SK-N-SH (cell line): ENCODE measurements around the gene RADIL. TPM values are rescaled to one million over a fixed set of nuclear protein-coding genes. Genes with fewer than 3 reads are reported as not detected.
A peak's percentile ranks its signal among the peaks of the same experiment; 100 is the strongest.

Experiments
- CTCF ChIA-PET: fragments of 300-600, 350-600 bp; formaldehyde crosslinking; extraction: SDS; loops from one replicate; lab custom pipeline; 2021; lab: Yijun Ruan, JAX
- POLR2A ChIA-PET: fragments of 350-600 bp; sonication (Branson Sonifier 250); formaldehyde crosslinking; extraction: SDS; loops from one replicate; lab custom pipeline; 2020; ENCODE audit warnings: antibody characterized with exemption, inconsistent platforms; lab: Yijun Ruan, JAX
- DNase-seq: peaks from one replicate; pipeline ENCODE4 v3.0.0; 2012
- H2AFZ ChIP-seq: fragments of 200-600 bp; sonication (generic); 2 replicates; pipeline ENCODE4 v1.8.1; 2016; ENCODE audit warnings: antibody characterized with exemption, mild to moderate bottlenecking, low read depth
- H3F3A ChIP-seq: fragments of 200-600 bp; sonication (generic); replicated peaks from 2 replicates; pipeline ENCODE3; 2016; ENCODE audit warnings: antibody characterized with exemption, mild to moderate bottlenecking; ENCODE audit not compliant: insufficient read depth
- H3K27ac ChIP-seq, 2 experiments: fragments of 200-500 bp in 1 of 2; fragments of 200-600 bp in 1 of 2; sonication (Bioruptor generic) in 1 of 2; sonication (generic), shearing (Covaris generic) in 1 of 2; 2 replicates each; pipeline versions ENCODE4 v1.5.1 to v1.6.1; 2014 to 2016; ENCODE audit warnings: low read depth in 2 of 2, inconsistent platforms in 1 of 2, low read length in 1 of 2, mild to moderate bottlenecking in 1 of 2, mixed read lengths in 1 of 2
- H3K27me3 ChIP-seq: fragments of 200-600 bp; sonication (generic), shearing (Covaris generic); 2 replicates; pipeline ENCODE4 v1.6.1; 2016; ENCODE audit warnings: mixed run types; ENCODE audit not compliant: insufficient read depth
- H3K36me3 ChIP-seq, 2 experiments: fragments of 200-500 bp in 1 of 2; fragments of 200-600 bp in 1 of 2; sonication (Bioruptor generic) in 1 of 2; sonication (generic) in 1 of 2; replicated peaks in 1 of 2; 2 replicates each; pipeline versions ENCODE3 to v1.5.1; 2014 to 2016; ENCODE audit warnings: low read length in 1 of 2, mild to moderate bottlenecking in 1 of 2; ENCODE audit not compliant: insufficient read depth in 2 of 2, control insufficient read depth in 1 of 2
- H3K4me1 ChIP-seq, 2 experiments: fragments of 200-500 bp in 1 of 2; fragments of 200-600 bp in 1 of 2; sonication (Bioruptor generic) in 1 of 2; sonication (generic), shearing (Covaris generic) in 1 of 2; 2 replicates each; pipeline versions ENCODE4 v1.5.1 to v1.6.1; 2014 to 2016; ENCODE audit warnings: low read depth in 1 of 2, low read length in 1 of 2, mixed run types in 1 of 2; ENCODE audit not compliant: insufficient read depth in 2 of 2, control insufficient read depth in 1 of 2
- H3K4me2 ChIP-seq: fragments of 200-600 bp; sonication (generic), shearing (Covaris generic); 2 replicates; pipeline ENCODE4 v1.6.1; 2017; ENCODE audit warnings: mixed run types
- H3K4me3 ChIP-seq, 2 experiments: fragments of 200-500 bp in 1 of 2; fragments of 200-600 bp in 1 of 2; sonication (Bioruptor generic) in 1 of 2; sonication (generic), shearing (Covaris generic) in 1 of 2; 2 replicates each; pipeline versions ENCODE4 v1.5.1 to v1.8.1; 2014 to 2016; ENCODE audit warnings: low read depth in 2 of 2, inconsistent platforms in 1 of 2, low read length in 1 of 2, mild to moderate bottlenecking in 1 of 2, mixed read lengths in 1 of 2, moderate library complexity in 1 of 2
- H3K79me2 ChIP-seq: fragments of 200-600 bp; sonication (generic); 2 replicates; pipeline ENCODE4 v1.8.1; 2017; ENCODE audit warnings: mild to moderate bottlenecking; ENCODE audit not compliant: insufficient read depth
- H3K9ac ChIP-seq: fragments of 200-600 bp; sonication (generic); 2 replicates; pipeline ENCODE4 v1.6.1; 2017; ENCODE audit warnings: mixed run types
- H3K9me2 ChIP-seq: fragments of 200-600 bp; sonication (generic); 2 replicates; pipeline ENCODE4 v1.6.1; 2017; ENCODE audit warnings: mixed run types
- H3K9me3 ChIP-seq: fragments of 200-600 bp; sonication (generic); 2 replicates; pipeline ENCODE4 v1.6.1; 2017; ENCODE audit warnings: mixed run types, mild to moderate bottlenecking, moderate library complexity
- H4K20me1 ChIP-seq: fragments of 200-600 bp; sonication (generic); 2 replicates; pipeline ENCODE4 v1.6.1; 2017; ENCODE audit warnings: mild to moderate bottlenecking, mixed run types; ENCODE audit not compliant: insufficient read depth
- CHD2 ChIP-seq: fragments of 150-350 bp; IDR thresholded peaks from 2 replicates; pipeline ENCODE4 v1.6.1; 2018; ENCODE audit warnings: low read length; ENCODE audit not compliant: partially characterized antibody
- ELF1 ChIP-seq: IDR thresholded peaks from 2 replicates; pipeline ENCODE4 v1.4.0; 2012
- EP300 ChIP-seq, 2 experiments: IDR thresholded peaks; 2 replicates each; pipeline versions ENCODE4 v1.4.0 to v1.6.1; 2012; ENCODE audit warnings: borderline replicate concordance in 1 of 2, low read depth in 1 of 2, low read length in 1 of 2
- EZH2phosphoT487 ChIP-seq: fragments of 200-600 bp; sonication (generic); IDR thresholded peaks from 2 replicates; pipeline ENCODE4 v1.6.1; 2017; ENCODE audit warnings: low read depth, mixed run types, mild to moderate bottlenecking, antibody characterized with exemption, moderate library complexity, borderline replicate concordance
- FOSL2 ChIP-seq: IDR thresholded peaks from 2 replicates; pipeline ENCODE4 v1.4.0; 2012; ENCODE audit warnings: low read depth, mild to moderate bottlenecking, moderate library complexity, borderline replicate concordance
- FOXJ3 ChIP-seq: sonication (generic); formaldehyde crosslinking; IDR thresholded peaks from 2 replicates; pipeline ENCODE4 v1.5.1; 2020; ENCODE audit warnings: mild to moderate bottlenecking, missing genetic modification reagents
- GATA2 ChIP-seq: sonication (generic); formaldehyde crosslinking; IDR thresholded peaks from 2 replicates; pipeline ENCODE4 v1.5.0; 2020; ENCODE audit warnings: mild to moderate bottlenecking, missing genetic modification reagents
- MXI1 ChIP-seq: IDR thresholded peaks from 2 replicates; pipeline ENCODE4 v1.6.1; 2012; ENCODE audit warnings: mild to moderate bottlenecking, low read depth, low read length, improper control_type of control experiment
- POLR2AphosphoS5 ChIP-seq: IDR thresholded peaks from 2 replicates; pipeline ENCODE4 v1.6.1; 2012; ENCODE audit warnings: low read depth, low read length
- RAD21 ChIP-seq: IDR thresholded peaks from 2 replicates; pipeline ENCODE4 v1.6.1; 2012; ENCODE audit warnings: mild to moderate bottlenecking, low read length
- RCOR1 ChIP-seq: fragments of 150-350 bp; IDR thresholded peaks from 2 replicates; pipeline ENCODE4 v1.6.1; 2017; ENCODE audit warnings: antibody characterized with exemption, low read length
- RFX5 ChIP-seq: IDR thresholded peaks from 2 replicates; pipeline ENCODE4 v1.6.1; 2012; ENCODE audit warnings: mild to moderate bottlenecking, improper control_type of control experiment, low read length
- TCF12 ChIP-seq: IDR thresholded peaks from 2 replicates; pipeline ENCODE4 v1.4.0; 2012
- TEAD4 ChIP-seq: IDR thresholded peaks from 2 replicates; pipeline ENCODE4 v1.4.0; 2012; ENCODE audit warnings: mild to moderate bottlenecking, borderline replicate concordance; ENCODE audit not compliant: insufficient read depth
- USF1 ChIP-seq: IDR thresholded peaks from 2 replicates; pipeline ENCODE4 v1.4.0; 2012; ENCODE audit warnings: low read depth, borderline replicate concordance
- WGBS: methylation state at CpG from one replicate; pipeline ENCODE4 v1.1.6; 2017; ENCODE audit warnings: low lambda C conversion rate; 5-methylcytosine and 5-hydroxymethylcytosine counted together
- polyA plus RNA-seq, 3 experiments: library from polyadenylated mRNA; depleted of rRNA; stranded (reverse); fragments of >200 nt; gene quantifications; 2 replicates each; pipeline ENCODE4 v1.2.3, GENCODE V29; 2012
- TF ChIP-seq, protein P1 (sequence below): IDR thresholded peaks from 2 replicates; pipeline ENCODE4; 2012

The RADIL gene
- polyA plus RNA-seq, 1 of the 3 experiments (the other 2 are of a cell fraction): 4.3 TPM

DNA sequence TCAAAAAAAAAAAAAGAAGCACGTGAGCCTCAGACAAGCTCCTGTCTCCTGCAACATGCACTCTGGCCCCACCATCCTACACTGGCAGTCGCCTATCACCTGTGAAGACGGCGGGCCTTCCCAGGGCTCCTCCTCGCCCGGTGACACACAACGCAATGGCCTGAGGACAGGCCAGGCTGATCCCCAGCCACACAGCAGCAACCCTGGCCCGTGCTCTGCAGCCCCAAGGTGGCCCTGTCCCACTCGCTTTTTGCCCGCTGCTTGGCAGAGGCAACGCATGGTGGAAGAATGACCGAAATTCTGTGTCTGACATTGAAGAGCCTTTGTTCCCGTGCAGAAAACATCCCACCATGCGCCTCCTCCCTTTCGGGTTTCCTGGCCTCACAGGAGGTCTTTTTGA, 8.1 kb downstream of the RADIL start (continued):
- no peak for TF ChIP-seq RFX5

GRCh38 chr7:4873071-4873944, 10.2 kb downstream of the RADIL start:
- TF ChIP-seq GATA2 (CRISPR knock-in tag) (peak; percentile 73), EZH2phosphoT487 (no peak)
- H3K9me3 ChIP-seq: no peaks in the 10 kb centered on the region
- H3K27ac ChIP-seq: peak overlapping the region in 1 of 2 experiments; percentile 85; a peak in 2 of 4 replicates

GRCh38 chr7:4871930-4872675, 11.4 kb downstream of the RADIL start:
- no peaks in the 10 kb centered on the region for H3K9me2 ChIP-seq
- H3K9me3 ChIP-seq: no peaks in the 10 kb centered on the region
- ChIA-PET POLR2A (interaction anchor here (1.6 to 4.1 kb wide), 2 partner anchors 11 to 16 kb away, joined by 8 to 30 read pairs; partner anchors contain the start of gene RADIL), CTCF (interaction anchor here (1.7 to 21.4 kb wide), 4 partner anchors 11 to 213 kb away, joined by 4 to 645 read pairs (median 55); partner anchors contain the start of genes PAPOLB and RADIL)
- H3K36me3 ChIP-seq: peaks cover 0 to 3% of the 10 kb centered on the region in 2 experiments
- 63% methylated on average over 17 of the region's 19 CpGs for WGBS
- no peaks in the 10 kb centered on the region for H4K20me1 ChIP-seq
- no peak overlapping the region for H3K9ac ChIP-seq
- no peaks in the 10 kb centered on the region for H3K27me3 ChIP-seq
- H3K27ac ChIP-seq: peak overlapping the region in 1 of 2 experiments; percentile 85; a peak in 2 of 4 replicates
- H3K4me3 ChIP-seq: no peak overlapping the region
- DNase-seq: peak; percentile 99
- peaks cover 0 to 36% of the 10 kb centered on the region in 2 experiments; a peak in 1 of 4 replicates for H3K4me1 ChIP-seq
- TF ChIP-seq GATA2 (CRISPR knock-in tag): peak; percentile 96
- no peak for TF ChIP-seq ELF1
- TF ChIP-seq FOSL2: no peak
- TF ChIP-seq TEAD4: 0 out of 2 replicates have a peak, but pooled peaks have one; percentile 38
- peak; percentile 90 for TF ChIP-seq TCF12
- peak; percentile 72 for TF ChIP-seq POLR2AphosphoS5
- peak; percentile 83 for TF ChIP-seq FOXJ3 (CRISPR knock-in tag)
- TF ChIP-seq, protein P1, sequence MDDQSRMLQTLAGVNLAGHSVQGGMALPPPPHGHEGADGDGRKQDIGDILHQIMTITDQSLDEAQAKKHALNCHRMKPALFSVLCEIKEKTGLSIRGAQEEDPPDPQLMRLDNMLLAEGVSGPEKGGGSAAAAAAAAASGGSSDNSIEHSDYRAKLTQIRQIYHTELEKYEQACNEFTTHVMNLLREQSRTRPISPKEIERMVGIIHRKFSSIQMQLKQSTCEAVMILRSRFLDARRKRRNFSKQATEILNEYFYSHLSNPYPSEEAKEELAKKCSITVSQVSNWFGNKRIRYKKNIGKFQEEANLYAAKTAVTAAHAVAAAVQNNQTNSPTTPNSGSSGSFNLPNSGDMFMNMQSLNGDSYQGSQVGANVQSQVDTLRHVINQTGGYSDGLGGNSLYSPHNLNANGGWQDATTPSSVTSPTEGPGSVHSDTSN: peak; percentile 78
- TF ChIP-seq MXI1: peak; percentile 88
- TF ChIP-seq USF1: no peak
- peak; percentile 6; the same call in 1 of the 2 replicates for TF ChIP-seq RFX5
- peak; percentile 88 for TF ChIP-seq CHD2
- TF ChIP-seq RCOR1: peak; percentile 89
- TF ChIP-seq RAD21: no peak
- TF ChIP-seq EP300 (IDR thresholded peaks at IDR 0.05; ENCODE audit: borderline replicate concordance in 1 of 2, low read depth in 1 of 2, low read length in 1 of 2): peak in 1 of 2 experiments; percentile 95; a peak in 2 of 4 replicates
- H3K4me2 ChIP-seq: no peak overlapping the region
- no peaks in the 10 kb centered on the region for H3F3A ChIP-seq
- H2AFZ ChIP-seq: no peak overlapping the region
- H3K79me2 ChIP-seq: no peaks in the 10 kb centered on the region

More at GRCh38 chr7:4873071-4873944, 10.2 kb downstream of the RADIL start:
- Histone ChIP-seq H3K9ac (no peak overlapping the region), H3K4me2 (no peak overlapping the region), H3K4me3 (no peak overlapping the region), H3F3A (no peaks in the 10 kb centered on the region), H2AFZ (no peak overlapping the region), H3K36me3 (peaks cover 0 to 3% of the 10 kb centered on the region in 2 experiments), H3K9me2 (no peaks in the 10 kb centered on the region), H4K20me1 (no peaks in the 10 kb centered on the region), H3K4me1 (peaks cover 0 to 36% of the 10 kb centered on the region in 2 experiments; a peak in 1 of 4 replicates), H3K27me3 (no peaks in the 10 kb centered on the region), H3K79me2 (no peaks in the 10 kb centered on the region)
- POLR2A ChIA-PET: interaction anchor here (4.1 kb wide), 1 partner anchor 10 kb away, joined by 30 read pairs; the partner anchor contains the start of gene RADIL
- CTCF ChIA-PET: interaction anchor here (1.1 to 21.4 kb wide), 5 partner anchors 10 to 75 kb away, joined by 3 to 645 read pairs (median 20); partner anchors contain the start of genes PAPOLB and RADIL
- 88% methylated on average over 31 of the region's 31 CpGs for WGBS
- DNase-seq: peak; percentile 60
